NB4 (cell line): Measurements from ENCODE around the gene NAA40.

Experiments
- MYC ChIP-seq: IDR thresholded peaks from 2 replicates; pipeline ENCODE4 v1.6.1; 2011; ENCODE audit warnings: low read depth, low read length
- POLR2A ChIP-seq: IDR thresholded peaks from 2 replicates; pipeline ENCODE4 v1.6.1; 2011; ENCODE audit warnings: mild to moderate bottlenecking; ENCODE audit not compliant: insufficient read length; ENCODE audit errors: extremely low read depth

- TF ChIP-seq POLR2A, result no peak
- TF ChIP-seq MYC, result no peak
Measured at GRCh38 chr11:63945477-63946163, 6.8 kb downstream of the NAA40 start.
